Smooth muscle cell (in vitro differentiated cells): ENCODE data around the gene PRUNE2. TPM values are rescaled to one million over a fixed set of nuclear protein-coding genes. Genes with fewer than 3 reads are reported as not detected.

Experiments used
- DNase-seq: peaks from one replicate; lab custom pipeline; 2025; ENCODE audit not compliant: unreplicated experiment; lab: John Stamatoyannopoulos, UW
- H2AFZ ChIP-seq: fragments of 200-600 bp; sonication (generic); 2 replicates; pipeline ENCODE4 v1.6.0; 2016; ENCODE audit warnings: antibody characterized with exemption, low read depth, mild to moderate bottlenecking
- H3F3A ChIP-seq: fragments of 200-600 bp; sonication (generic); 2 replicates; pipeline ENCODE4 v1.6.0; 2017; ENCODE audit warnings: antibody characterized with exemption, low read depth
- H3K27ac ChIP-seq: fragments of 200-600 bp; sonication (generic); 2 replicates; pipeline ENCODE4 v1.5.1; 2016; ENCODE audit warnings: low read depth, mild to moderate bottlenecking
- H3K27me3 ChIP-seq: fragments of 200-600 bp; sonication (generic); 2 replicates; pipeline ENCODE4 v1.6.1; 2016; ENCODE audit warnings: low read depth, mild to moderate bottlenecking
- H3K36me3 ChIP-seq: fragments of 200-600 bp; sonication (generic); 2 replicates; pipeline ENCODE4 v1.5.1; 2016; ENCODE audit warnings: low read depth
- H3K4me1 ChIP-seq: fragments of 200-600 bp; sonication (generic); 2 replicates; pipeline ENCODE4 v1.5.1; 2016; ENCODE audit warnings: low read depth
- H3K4me2 ChIP-seq: fragments of 200-600 bp; sonication (generic); 2 replicates; pipeline ENCODE4 v1.6.0; 2016; ENCODE audit warnings: mild to moderate bottlenecking
- H3K4me3 ChIP-seq: fragments of 200-600 bp; sonication (generic); 2 replicates; pipeline ENCODE4 v1.5.1; 2016; ENCODE audit warnings: mild to moderate bottlenecking
- H3K79me2 ChIP-seq: fragments of 200-600 bp; sonication (generic); 2 replicates; pipeline ENCODE4 v1.6.0; 2016; ENCODE audit warnings: low read depth, mild to moderate bottlenecking
- H3K9ac ChIP-seq: fragments of 200-600 bp; sonication (generic); 2 replicates; pipeline ENCODE4 v1.6.0; 2016; ENCODE audit warnings: low read depth
- H3K9me3 ChIP-seq: fragments of 200-600 bp; sonication (generic); replicated peaks from 2 replicates; pipeline ENCODE4 v1.5.1; 2016; ENCODE audit warnings: low read depth
- H4K20me1 ChIP-seq: fragments of 200-600 bp; sonication (generic); 2 replicates; pipeline ENCODE4 v1.6.0; 2016; ENCODE audit warnings: low read depth
- WGBS: methylation state at CpG from one replicate; pipeline ENCODE4 v1.1.7; 2016; ENCODE audit warnings: low lambda C conversion rate; 5-methylcytosine and 5-hydroxymethylcytosine counted together
- polyA plus RNA-seq: library from polyadenylated mRNA; unstranded; fragments of >200 nt; fragmentation: Nextera tagmentation; extraction: Ambion mirVana; gene quantifications from 2 replicates; pipeline ENCODE4 v1.2.1, GENCODE V29; 2016
- total RNA-seq: library from RNA; depleted of rRNA; stranded (reverse); fragments of >200 nt; gene quantifications from 2 replicates; pipeline ENCODE4 v1.2.3, GENCODE V29; 2014
- TF ChIP-seq, protein P1 (sequence below): fragments of 200-600 bp; sonication (generic); IDR thresholded peaks from 2 replicates; pipeline ENCODE4 v1.5.1; 2017; ENCODE audit warnings: borderline replicate concordance, mild to moderate bottlenecking, antibody characterized with exemption; ENCODE audit not compliant: insufficient read depth, poor library complexity, severe bottlenecking

Gene PRUNE2
- total and polyA plus RNA-seq, 2 experiments from 2014 or later = 0.79 to 1.9 TPM

DNA sequence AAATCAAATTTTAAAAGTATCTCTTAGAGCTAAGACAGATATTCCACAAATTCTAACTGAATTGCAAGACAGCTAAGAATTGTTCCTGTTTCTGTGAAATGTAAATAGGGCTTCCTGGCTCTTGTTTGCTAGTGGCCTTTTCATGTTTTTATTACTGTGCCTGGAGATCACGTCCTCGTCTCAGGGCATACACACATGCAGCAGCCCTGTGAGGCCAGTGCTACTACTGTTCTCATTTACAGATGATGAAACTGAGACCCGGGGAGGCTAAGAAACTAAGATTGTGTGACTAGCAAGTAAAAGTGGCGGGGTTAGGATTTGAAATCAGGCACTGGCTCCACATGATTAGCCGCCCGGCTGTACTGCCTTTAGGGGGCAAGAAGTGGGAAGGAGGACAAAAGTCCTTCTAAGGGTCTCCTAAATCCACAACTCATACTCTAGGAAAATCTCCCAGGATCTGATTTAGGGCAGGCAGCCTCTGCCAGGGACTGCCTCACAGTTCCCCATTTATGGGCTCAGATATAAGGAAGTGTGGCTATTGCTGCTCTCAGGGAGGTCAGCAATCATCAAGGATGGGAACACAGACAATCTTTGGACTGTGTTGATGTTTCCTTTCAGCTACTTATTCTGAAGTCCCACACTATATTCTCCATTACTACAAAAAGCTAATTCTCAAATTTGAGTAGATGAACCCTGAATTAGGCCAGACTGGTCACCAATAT lies 7.9 kb downstream of the PRUNE2 start:
- DNase-seq = no peak
- H3K4me1 ChIP-seq = no peaks in the 10 kb centered on the region
- H3F3A ChIP-seq = no peaks in the 10 kb centered on the region
- no peak overlapping the region for H3K4me3 ChIP-seq
- H3K9me3 ChIP-seq = no peaks in the 10 kb centered on the region
- no peaks in the 10 kb centered on the region for H3K79me2 ChIP-seq
- H3K36me3 ChIP-seq = no peaks in the 10 kb centered on the region
- H4K20me1 ChIP-seq = no peaks in the 10 kb centered on the region
- WGBS = 66% methylated on average over 6 of the region's 6 CpGs
- H2AFZ ChIP-seq = no peak overlapping the region
- no peak overlapping the region for H3K9ac ChIP-seq
- peaks cover 58% of the 10 kb centered on the region for H3K27me3 ChIP-seq
- H3K4me2 ChIP-seq = no peak overlapping the region
- TF ChIP-seq, protein P1, sequence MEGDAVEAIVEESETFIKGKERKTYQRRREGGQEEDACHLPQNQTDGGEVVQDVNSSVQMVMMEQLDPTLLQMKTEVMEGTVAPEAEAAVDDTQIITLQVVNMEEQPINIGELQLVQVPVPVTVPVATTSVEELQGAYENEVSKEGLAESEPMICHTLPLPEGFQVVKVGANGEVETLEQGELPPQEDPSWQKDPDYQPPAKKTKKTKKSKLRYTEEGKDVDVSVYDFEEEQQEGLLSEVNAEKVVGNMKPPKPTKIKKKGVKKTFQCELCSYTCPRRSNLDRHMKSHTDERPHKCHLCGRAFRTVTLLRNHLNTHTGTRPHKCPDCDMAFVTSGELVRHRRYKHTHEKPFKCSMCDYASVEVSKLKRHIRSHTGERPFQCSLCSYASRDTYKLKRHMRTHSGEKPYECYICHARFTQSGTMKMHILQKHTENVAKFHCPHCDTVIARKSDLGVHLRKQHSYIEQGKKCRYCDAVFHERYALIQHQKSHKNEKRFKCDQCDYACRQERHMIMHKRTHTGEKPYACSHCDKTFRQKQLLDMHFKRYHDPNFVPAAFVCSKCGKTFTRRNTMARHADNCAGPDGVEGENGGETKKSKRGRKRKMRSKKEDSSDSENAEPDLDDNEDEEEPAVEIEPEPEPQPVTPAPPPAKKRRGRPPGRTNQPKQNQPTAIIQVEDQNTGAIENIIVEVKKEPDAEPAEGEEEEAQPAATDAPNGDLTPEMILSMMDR = no peak
- no peak overlapping the region for H3K27ac ChIP-seq

DNA sequence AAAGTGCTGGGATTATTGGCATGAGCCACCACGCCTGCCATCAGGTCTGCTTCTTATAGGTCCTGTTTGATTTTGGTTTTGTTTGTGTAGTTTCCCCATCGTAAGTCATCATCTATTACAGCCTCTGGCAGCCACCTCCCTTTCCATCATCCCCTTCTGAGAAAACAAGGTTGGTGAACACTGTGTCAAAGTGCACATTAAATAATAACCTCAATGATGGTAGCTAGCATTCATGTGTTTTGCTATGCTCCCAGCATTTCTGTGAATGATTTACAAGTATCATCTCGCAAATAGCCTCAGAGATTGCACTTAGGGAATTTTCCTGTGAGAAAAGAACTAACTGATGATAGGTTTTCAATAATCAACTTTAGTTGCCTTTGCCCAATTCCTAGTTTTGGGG lies 9.9 kb downstream of the PRUNE2 start:
- no peaks in the 10 kb centered on the region for H3K9me3 ChIP-seq
- no peaks in the 10 kb centered on the region for H4K20me1 ChIP-seq
- H3K36me3 ChIP-seq = no peaks in the 10 kb centered on the region
- H3K27me3 ChIP-seq = peaks cover 39% of the 10 kb centered on the region
- H3K9ac ChIP-seq = no peak overlapping the region
- no peak overlapping the region for H2AFZ ChIP-seq
- TF ChIP-seq, protein P1 = no peak
- 97% methylated on average over 3 of the region's 3 CpGs for WGBS
- H3K4me2 ChIP-seq = no peak overlapping the region
- H3K4me1 ChIP-seq = no peaks in the 10 kb centered on the region
- H3F3A ChIP-seq = no peaks in the 10 kb centered on the region
- no peak for DNase-seq
- no peak overlapping the region for H3K4me3 ChIP-seq
- no peak overlapping the region for H3K27ac ChIP-seq
- H3K79me2 ChIP-seq = no peaks in the 10 kb centered on the region

DNA sequence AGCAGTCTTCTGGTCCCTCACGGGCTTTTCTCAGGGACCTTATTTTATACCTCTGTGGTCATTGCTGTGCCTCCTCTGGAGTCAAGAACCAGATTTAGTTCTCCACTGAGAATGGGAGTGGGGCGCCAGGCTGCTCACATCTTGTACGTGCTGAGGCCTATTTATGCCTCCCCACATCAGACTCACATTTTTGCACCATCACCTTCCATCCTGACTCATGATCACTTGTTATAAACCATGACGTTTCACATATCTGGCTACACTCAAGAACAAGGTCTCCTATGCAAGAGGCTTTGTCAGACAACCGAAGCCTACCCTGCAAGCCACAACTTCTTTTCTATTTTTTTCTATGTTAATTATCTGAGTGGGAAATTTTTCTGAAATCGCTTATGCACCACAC lies 10.7 kb downstream of the PRUNE2 start:
- no peak for DNase-seq
- Histone ChIP-seq H3F3A (no peaks in the 10 kb centered on the region), H3K4me3 (no peak overlapping the region), H3K4me2 (no peak overlapping the region), H3K4me1 (no peaks in the 10 kb centered on the region), H3K27me3 (peaks cover 30% of the 10 kb centered on the region), H3K27ac (no peak overlapping the region), H3K9ac (no peak overlapping the region), H3K36me3 (no peaks in the 10 kb centered on the region), H3K79me2 (no peaks in the 10 kb centered on the region), H4K20me1 (no peaks in the 10 kb centered on the region), H3K9me3 (no peaks in the 10 kb centered on the region), H2AFZ (no peak overlapping the region)
- TF ChIP-seq, protein P1 = no peak
- 84% methylated on average over 6 of the region's 6 CpGs for WGBS

DNA sequence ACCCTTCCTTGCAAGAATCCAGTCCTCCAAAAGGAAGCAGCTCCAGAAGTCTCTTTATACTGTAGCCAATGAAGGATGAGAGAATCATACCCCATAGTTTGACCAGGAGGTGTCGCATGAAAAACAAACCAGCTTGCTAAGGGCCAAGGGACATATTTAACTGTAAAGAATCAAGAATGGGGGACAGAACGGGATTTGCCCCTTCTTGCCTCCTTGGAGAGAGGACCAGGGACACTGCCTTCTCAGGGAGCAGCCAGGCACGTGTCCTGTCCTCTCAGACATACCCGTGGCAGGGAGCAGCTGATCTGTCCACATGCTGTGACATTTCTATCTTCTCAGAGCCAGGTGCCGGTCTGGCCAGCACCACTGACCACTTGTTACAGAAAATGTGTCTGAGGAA lies 11.7 kb downstream of the PRUNE2 start:
- Histone ChIP-seq H4K20me1 (no peaks in the 10 kb centered on the region), H3K9me3 (no peaks in the 10 kb centered on the region), H3K4me3 (no peak overlapping the region), H3K9ac (no peak overlapping the region), H3F3A (no peaks in the 10 kb centered on the region), H3K4me2 (no peak overlapping the region), H3K79me2 (no peaks in the 10 kb centered on the region), H3K4me1 (no peaks in the 10 kb centered on the region), H3K27me3 (peaks cover 21% of the 10 kb centered on the region), H2AFZ (no peak overlapping the region), H3K36me3 (no peaks in the 10 kb centered on the region), H3K27ac (no peak overlapping the region)
- WGBS = 85% methylated on average over 5 of the region's 5 CpGs
- DNase-seq = no peak
- TF ChIP-seq, protein P1 = no peak
